HG02798 (cell line): ENCODE measurements around the gene COASY.
"Not testable (repeated sequence)": the region's sequence is repeated elsewhere in the genome, so short reads cannot be mapped to it uniquely, and the experiment has no call there.

Experiments
- ATAC-seq: cut with Tn5 transposase; IDR thresholded peaks from one replicate; pipeline ENCODE4 v1.9.1; 2021; ENCODE audit warnings: mild to moderate bottlenecking; ENCODE audit not compliant: unreplicated experiment, poor library complexity

Gene COASY

DNA sequence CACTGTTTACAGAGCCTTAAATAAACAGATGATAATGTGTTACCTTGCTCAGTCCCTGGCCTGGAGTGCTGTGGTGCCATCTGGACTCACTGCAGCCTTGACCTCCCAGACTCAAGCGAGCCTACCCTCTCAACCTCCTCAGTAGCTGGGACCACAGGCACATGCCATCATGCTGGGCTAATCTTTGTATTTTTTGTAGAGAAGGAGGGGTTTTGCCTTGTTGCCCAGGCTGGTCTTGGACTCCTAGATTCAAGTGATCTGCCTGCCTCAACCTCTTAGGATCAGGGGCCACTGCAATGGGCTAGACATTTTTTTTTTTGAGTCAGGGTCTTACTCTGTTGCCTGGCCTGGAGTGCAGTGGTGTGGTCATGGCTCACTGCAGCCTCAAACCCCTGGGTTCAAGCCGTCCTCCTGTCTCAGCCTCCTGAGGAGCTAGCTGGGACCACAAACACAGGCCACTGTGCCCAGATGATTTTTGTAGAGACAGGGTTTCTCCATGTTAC lies 30.9 kb upstream of the COASY start:
- ATAC-seq: no peak

GRCh38 chr17:42531455-42532354 lies 30.2 kb upstream of the COASY start:
- ATAC-seq: no peak

DNA sequence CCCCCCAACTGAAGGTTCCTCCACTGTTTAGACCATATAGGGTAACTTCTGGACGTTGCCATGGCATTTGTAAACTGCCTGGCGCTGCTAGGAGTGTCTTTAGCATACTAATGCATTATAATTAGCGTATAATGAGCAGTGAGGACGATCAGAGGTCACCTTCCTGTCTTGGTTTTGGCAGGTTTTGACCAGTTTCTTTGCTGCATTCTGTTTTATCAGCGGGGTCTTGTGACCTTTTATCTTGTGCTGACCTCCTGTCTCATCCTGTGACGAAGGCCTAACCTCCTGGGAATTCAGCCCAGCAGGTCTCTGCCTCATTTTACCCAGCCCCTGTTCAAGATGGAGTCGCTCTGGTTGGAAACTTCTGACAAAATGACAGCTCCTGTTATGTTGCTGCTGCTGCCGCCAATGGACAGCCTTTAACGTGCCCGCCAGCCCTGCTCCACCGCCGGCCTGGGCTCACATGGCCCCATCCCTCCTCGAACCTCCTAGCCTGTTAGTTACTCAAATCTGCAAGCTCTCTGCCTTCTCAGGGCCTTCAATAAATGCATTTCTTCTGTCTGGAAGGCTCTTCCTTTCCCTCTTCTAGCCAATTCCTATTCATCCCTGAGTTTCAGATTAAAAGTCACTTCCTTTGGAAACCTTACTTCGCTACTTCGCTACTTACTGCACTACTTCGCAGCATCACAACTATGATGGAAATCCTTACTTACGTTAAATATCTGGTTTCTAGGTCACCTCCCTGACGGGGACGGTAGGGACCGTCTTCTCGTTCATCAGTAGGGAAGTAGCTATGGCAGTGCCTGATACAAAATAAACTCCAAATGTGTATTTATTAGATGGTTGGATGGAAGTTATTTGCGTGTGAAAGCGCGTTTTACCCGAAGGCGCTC lies 26.5 kb upstream of the COASY start:
- no peak for ATAC-seq

- ATAC-seq: peak; percentile 94
Measured at GRCh38 chr17:42536048-42536371, 25.9 kb upstream of the COASY start, which contains the start of gene NAGLU. TSS of gene NAGLU (plus strand) at chr17:42536241. CDS start at chr17:42536273, 32 bp downstream.

- peak; percentile 73 for ATAC-seq
Measured at GRCh38 chr17:42536372-42537155, 25.4 kb upstream of the COASY start.

GRCh38 chr17:42537156-42537805 lies 24.7 kb upstream of the COASY start:
- ATAC-seq: no peak

- ATAC-seq: no peak
Measured at GRCh38 chr17:42537826-42538451, 24.0 kb upstream of the COASY start.

DNA sequence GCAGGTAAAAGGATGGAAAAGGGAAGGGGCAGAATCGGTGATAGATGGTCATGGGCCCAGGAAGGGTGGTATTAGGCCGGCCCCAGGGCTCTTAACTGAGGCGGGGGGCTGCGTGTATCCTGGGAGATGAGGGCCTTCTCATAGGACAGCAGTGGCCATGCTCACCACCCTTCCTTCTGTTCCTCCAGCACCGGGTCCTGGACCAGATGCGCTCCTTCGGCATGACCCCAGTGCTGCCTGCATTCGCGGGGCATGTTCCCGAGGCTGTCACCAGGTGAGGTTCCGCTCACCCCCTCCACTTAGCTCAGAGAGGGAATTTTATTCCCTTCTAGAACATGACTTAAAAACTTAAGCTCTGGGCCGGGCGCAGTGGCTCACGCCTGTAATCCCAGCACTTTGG lies 23.5 kb upstream of the COASY start:
- ATAC-seq: no peak

GRCh38 chr17:42540558-42540957 lies 21.4 kb upstream of the COASY start:
- ATAC-seq: not testable (repeated sequence)

DNA sequence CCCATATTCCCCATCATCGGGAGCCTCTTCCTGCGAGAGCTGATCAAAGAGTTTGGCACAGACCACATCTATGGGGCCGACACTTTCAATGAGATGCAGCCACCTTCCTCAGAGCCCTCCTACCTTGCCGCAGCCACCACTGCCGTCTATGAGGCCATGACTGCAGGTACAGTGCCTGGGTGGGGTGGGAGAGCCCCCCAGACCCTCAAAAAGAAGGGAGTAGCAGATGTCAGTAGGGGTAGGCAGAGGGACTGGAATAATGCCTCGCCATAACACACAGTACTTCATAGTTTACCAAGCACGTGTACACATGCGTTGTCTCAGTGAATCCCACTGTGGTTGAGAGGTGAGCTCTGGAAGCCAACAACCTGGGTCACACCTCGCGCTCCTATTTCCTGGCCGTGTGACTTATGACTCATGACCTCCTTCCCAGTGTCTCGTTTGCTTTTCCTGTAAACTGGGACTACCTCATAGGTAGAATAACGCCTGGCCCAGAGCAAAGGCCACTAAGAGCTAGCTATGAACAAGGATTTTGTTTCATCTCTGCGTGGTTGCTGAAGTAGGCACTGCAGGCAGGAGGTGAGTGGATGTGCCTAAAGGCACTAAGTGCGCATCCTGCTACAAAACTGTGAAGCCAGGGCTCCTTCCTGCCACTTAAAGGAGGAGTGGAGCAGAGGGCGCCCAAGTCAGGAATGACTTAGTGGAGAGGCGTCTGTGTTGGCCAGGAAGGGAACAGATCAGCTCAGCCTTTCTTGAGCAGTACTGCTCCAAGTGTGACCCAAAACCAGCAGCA lies 20.7 kb upstream of the COASY start:
- ATAC-seq: no peak

DNA sequence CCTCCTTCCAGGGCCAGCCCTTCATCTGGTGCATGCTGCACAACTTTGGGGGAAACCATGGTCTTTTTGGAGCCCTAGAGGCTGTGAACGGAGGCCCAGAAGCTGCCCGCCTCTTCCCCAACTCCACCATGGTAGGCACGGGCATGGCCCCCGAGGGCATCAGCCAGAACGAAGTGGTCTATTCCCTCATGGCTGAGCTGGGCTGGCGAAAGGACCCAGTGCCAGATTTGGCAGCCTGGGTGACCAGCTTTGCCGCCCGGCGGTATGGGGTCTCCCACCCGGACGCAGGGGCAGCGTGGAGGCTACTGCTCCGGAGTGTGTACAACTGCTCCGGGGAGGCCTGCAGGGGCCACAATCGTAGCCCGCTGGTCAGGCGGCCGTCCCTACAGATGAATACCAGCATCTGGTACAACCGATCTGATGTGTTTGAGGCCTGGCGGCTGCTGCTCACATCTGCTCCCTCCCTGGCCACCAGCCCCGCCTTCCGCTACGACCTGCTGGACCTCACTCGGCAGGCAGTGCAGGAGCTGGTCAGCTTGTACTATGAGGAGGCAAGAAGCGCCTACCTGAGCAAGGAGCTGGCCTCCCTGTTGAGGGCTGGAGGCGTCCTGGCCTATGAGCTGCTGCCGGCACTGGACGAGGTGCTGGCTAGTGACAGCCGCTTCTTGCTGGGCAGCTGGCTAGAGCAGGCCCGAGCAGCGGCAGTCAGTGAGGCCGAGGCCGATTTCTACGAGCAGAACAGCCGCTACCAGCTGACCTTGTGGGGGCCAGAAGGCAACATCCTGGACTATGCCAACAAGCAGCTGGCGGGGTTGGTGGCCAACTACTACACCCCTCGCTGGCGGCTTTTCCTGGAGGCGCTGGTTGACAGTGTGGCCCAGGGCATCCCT lies 18.5 kb upstream of the COASY start:
- no peak for ATAC-seq

- no peak for ATAC-seq
Measured at GRCh38 chr17:42544874-42545283, 17.1 kb upstream of the COASY start.

GRCh38 chr17:42545755-42546505 lies 16.0 kb upstream of the COASY start:
- ATAC-seq: not testable (repeated sequence)

GRCh38 chr17:42547001-42547461 lies 14.9 kb upstream of the COASY start:
- no peak for ATAC-seq

GRCh38 chr17:42547698-42548069 lies 14.3 kb upstream of the COASY start:
- no peak for ATAC-seq

DNA sequence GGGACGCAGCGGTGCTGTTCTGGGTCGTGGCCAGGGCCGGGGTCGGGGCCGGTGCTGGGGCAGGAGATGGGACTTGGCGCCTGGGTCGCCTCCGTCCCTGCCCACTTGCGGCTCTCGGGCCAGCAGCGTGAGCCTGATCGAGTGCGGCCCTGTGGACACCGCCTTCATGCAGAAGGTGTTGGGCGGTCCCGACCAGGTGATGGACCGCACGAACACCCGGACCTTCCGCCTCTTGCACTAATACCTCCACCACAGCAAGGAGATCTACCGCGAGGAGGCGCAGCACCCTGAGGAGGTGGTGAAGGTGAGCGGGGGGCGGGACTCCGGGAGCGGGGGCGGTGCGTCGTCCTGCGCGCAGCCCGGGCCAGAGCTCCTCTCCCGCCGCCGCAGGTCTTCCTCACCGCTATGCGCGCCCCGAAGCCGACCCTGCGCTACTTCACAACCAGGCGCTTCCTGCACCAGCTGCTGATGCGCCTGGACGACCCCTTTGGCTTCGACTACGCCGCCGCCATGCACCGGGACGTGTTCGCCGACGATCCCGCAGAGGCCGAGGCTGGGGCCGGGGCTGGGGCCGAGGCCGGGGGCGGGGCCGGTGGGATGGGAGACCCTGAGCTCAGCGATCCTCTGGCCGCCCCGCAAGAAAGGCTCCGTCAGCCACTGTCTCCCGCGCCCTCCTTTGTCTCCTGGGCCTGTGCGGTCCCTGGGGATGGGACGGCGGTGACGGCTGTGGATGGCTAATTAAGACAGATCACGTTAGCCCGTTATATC lies 13.7 kb upstream of the COASY start:
- no peak for ATAC-seq
